ENCODE measurements around the gene RGS7. TPM values are rescaled to one million over a fixed set of nuclear protein-coding genes. Genes with fewer than 3 reads are reported as not detected.

RGS7 gene
- total and polyA plus RNA-seq, 2 of the 4 experiments (the other 2 are of a cell fraction) = 0.58 to 0.72 TPM

DNA sequence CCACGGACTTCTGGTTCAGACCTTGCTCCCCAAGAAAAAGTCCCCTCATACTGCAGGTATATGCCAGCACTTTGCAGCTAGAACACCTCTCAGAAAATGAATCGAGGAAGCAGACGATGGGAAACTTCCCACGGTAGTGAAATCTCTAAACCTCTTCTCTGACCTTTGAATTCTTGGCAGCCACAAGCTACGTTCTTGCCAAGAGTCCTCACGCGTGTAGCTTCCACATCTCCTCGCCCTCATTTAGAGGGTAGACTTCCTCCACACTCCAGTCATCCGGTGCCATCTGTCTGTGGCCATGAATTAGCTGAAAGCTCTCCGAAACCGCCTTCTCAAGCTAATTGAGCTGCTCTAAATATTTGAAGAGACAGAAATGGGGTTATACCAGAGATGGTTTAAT, 127.8 kb downstream of the RGS7 start:
- no peak overlapping the region for H2BK120ac ChIP-seq (ENCODE audit: low read depth, low read length)
- H3K56ac ChIP-seq (ENCODE audit: extremely low read depth, insufficient read depth, low read length) = no peak overlapping the region
- ATAC-seq (ENCODE audit: low read depth) (no peak), DNase-seq (no peak)
- peaks cover 19% of the 10 kb centered on the region for H3K9me3 ChIP-seq (ENCODE audit: control insufficient read depth, insufficient read depth, low read length)
- H2AK9ac ChIP-seq (replicated peaks; ENCODE audit: low read depth, low read length, poor library complexity) = no peak overlapping the region
- no peak overlapping the region for H3K4me2 ChIP-seq (ENCODE audit: low read depth, low read length)
- H3K27ac ChIP-seq (ENCODE audit: insufficient read depth, low read length) = no peak overlapping the region
- no peak overlapping the region for H3K23ac ChIP-seq (ENCODE audit: low read depth, low read length)
- dilution Hi-C loops (cut with HindIII; ENCODE audit: low sequenced_read_pairs, unreplicated experiment) = no loop called here
- CTCF ChIA-PET = no interaction called here
- no peak overlapping the region for H3K4me3 ChIP-seq (ENCODE audit: insufficient read depth, low read depth, low read length)
- H3K18ac ChIP-seq (ENCODE audit: low read depth, low read length) = no peak overlapping the region
- H3K9me1 ChIP-seq (ENCODE audit: insufficient read depth, low read length) = no peaks in the 10 kb centered on the region
- H4K20me1 ChIP-seq (ENCODE audit: insufficient read depth, low read length) = no peaks in the 10 kb centered on the region
- no peak overlapping the region for H2BK5ac ChIP-seq (ENCODE audit: low read depth, low read length, poor library complexity, severe bottlenecking)
- H3K79me1 ChIP-seq (ENCODE audit: low read depth in 1 of 2, low read length in 2 of 2) = no peaks in the 10 kb centered on the region
- H3K4me1 ChIP-seq (ENCODE audit: control insufficient read depth, insufficient read depth, low read length) = no peaks in the 10 kb centered on the region
- in situ Hi-C loops (cut with MboI; ENCODE audit: low sequenced_read_pairs) = no loop called here
- H4K8ac ChIP-seq (ENCODE audit: low read depth in 2 of 2, low read length in 2 of 2) = no peak overlapping the region
- POLR2A ChIA-PET (ENCODE audit: unreplicated experiment) = no interaction called here
- TF ChIP-seq NFE2L2 (IDR thresholded peaks at IDR 0.05; ENCODE audit: low read depth, low read length) (no peak), MAZ (IDR thresholded peaks at IDR 0.05; ENCODE audit: borderline replicate concordance, low read depth, low read length) (no peak)
- intact Hi-C loops (cut with micrococcal nuclease) = no loop called here
- H3K4ac ChIP-seq (ENCODE audit: low read depth, low read length) = no peak overlapping the region
- H4K91ac ChIP-seq (ENCODE audit: insufficient read depth, low read depth, low read length) = no peak overlapping the region
- no peak overlapping the region for H2BK20ac ChIP-seq (ENCODE audit: low read depth, low read length)
- 29% methylated on average over 2 of the region's 11 CpGs; no CpG with 5 or more reads in 1 of the 2 experiments for WGBS, 2 experiments (ENCODE audit: extremely low coverage in 2 of 2, insufficient read length in 1 of 2)
- H3K27me3 ChIP-seq (ENCODE audit: control insufficient read depth, insufficient read depth, low read length) = no peaks in the 10 kb centered on the region
- no TSS peak for BruUV-seq (replicated peaks)
- no peak overlapping the region for H3K9ac ChIP-seq (ENCODE audit: low read depth, low read length)
- H4K5ac ChIP-seq (ENCODE audit: low read depth, low read length) = no peak overlapping the region
- no peak overlapping the region for H3K14ac ChIP-seq (replicated peaks; ENCODE audit: low read depth, low read length)
- H2AK5ac ChIP-seq (ENCODE audit: low read depth, low read length) = no peak overlapping the region
- H3K36me3 ChIP-seq (ENCODE audit: control insufficient read depth, insufficient read depth, low read length) = no peaks in the 10 kb centered on the region
- H2BK15ac ChIP-seq (ENCODE audit: low read depth, low read length) = no peak overlapping the region
- H2AFZ ChIP-seq (replicated peaks; ENCODE audit: low read length, poor library complexity) = no peak overlapping the region

All from IMR-90 (cell line).